ENCODE data around the gene DACT2.

GRCh38 chr6:168318579-168319278 lies 848 bp downstream of the DACT2 start:
- TF ChIP-seq, protein P1, sequence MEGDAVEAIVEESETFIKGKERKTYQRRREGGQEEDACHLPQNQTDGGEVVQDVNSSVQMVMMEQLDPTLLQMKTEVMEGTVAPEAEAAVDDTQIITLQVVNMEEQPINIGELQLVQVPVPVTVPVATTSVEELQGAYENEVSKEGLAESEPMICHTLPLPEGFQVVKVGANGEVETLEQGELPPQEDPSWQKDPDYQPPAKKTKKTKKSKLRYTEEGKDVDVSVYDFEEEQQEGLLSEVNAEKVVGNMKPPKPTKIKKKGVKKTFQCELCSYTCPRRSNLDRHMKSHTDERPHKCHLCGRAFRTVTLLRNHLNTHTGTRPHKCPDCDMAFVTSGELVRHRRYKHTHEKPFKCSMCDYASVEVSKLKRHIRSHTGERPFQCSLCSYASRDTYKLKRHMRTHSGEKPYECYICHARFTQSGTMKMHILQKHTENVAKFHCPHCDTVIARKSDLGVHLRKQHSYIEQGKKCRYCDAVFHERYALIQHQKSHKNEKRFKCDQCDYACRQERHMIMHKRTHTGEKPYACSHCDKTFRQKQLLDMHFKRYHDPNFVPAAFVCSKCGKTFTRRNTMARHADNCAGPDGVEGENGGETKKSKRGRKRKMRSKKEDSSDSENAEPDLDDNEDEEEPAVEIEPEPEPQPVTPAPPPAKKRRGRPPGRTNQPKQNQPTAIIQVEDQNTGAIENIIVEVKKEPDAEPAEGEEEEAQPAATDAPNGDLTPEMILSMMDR (IDR thresholded peaks at IDR 0.05; ENCODE audit: borderline replicate concordance, extremely low read depth, low read length, poor library complexity, severe bottlenecking) = no peak
- no peak for TF ChIP-seq EZH2 (IDR thresholded peaks at IDR 0.05; ENCODE audit: borderline replicate concordance, low read depth, low read length, severe bottlenecking)
